Suprapubic skin (tissue), 3 donors: ENCODE measurements around the gene ZNF407.
"Not testable (repeated sequence)": the region's sequence is repeated elsewhere in the genome, so short reads cannot be mapped to it uniquely, and the experiment has no call there.

Experiments
- CTCF ChIP-seq, 2 donors: fragments of 200-600 bp in 1 of 2; fragments of 450-650 bp in 1 of 2; sonication (generic) in 1 of 2; IDR thresholded peaks; one replicate each; pipeline ENCODE4 v1.5.1; 2016 to 2019; ENCODE audit warnings: antibody characterized with exemption in 2 of 2, mild to moderate bottlenecking in 1 of 2, moderate library complexity in 1 of 2
- POLR2A ChIP-seq, 2 donors: fragments of 450-650 bp; IDR thresholded peaks; one replicate each; pipeline ENCODE4 v1.6.1; 2017; ENCODE audit warnings: antibody characterized with exemption in 2 of 2, mild to moderate bottlenecking in 2 of 2, moderate library complexity in 2 of 2

GRCh38 chr18:74971358-74971757, 373.7 kb downstream of the ZNF407 start:
- TF ChIP-seq POLR2A, CTCF (IDR thresholded peaks at IDR 0.05): not testable (repeated sequence)
